Measurements from ENCODE around the gene JMJD7. TPM values are rescaled to one million over a fixed set of nuclear protein-coding genes. Genes with fewer than 3 reads are reported as not detected.
A peak's percentile ranks its signal among the peaks of the same experiment; 100 is the strongest.

Gene JMJD7
- total and polyA plus RNA-seq, 10 donors, result 3.2 to 20.1 (median 10.7) TPM

DNA sequence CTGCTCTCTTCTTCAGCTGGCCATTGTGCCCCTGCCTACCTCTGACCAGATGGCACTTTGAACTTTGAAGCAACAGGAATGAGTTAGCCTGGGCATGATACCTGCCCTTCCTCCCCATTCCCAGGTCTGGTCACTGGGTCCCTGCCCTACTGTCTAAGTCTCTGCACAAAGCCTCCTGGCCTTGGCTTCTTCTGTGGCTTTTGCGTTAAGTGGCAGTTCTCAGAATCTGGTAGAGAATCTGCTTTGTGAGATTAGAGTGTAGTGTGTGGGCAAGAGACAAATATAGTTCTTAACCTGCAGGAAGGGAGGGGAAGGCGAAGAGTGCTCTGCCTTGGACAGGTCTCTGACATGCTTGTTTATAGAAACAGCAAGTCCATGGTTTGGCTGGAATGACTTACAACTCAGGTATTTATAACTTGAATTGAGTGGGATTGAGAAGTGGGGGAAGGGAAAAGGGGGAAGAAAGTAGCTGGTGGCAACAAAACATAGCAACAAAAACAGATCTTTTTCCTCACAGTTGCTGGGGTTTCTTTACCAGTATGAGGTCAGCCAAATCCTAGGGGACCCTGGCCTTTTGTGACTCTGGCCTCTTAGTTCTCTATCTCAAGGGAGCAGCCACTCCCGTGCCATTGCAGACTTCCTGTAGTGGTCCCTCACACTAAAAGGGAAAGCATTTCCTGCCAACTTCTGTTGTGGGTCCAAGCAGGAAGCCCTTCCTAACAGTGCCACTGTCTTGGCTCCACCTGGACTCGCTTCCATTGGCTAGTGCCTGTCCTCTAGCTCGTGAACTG, 36.9 kb upstream of the JMJD7 start:
- intact Hi-C loops (cut with DNase I; ENCODE audit: low total_unique reads), result no loop called here
- Histone ChIP-seq H3K4me3 (no peak overlapping the region), H3K36me3 (no peaks in the 10 kb centered on the region), H3K9me3 (no peaks in the 10 kb centered on the region), H3K4me1 (peaks cover 18 to 72% (median 55%) of the 10 kb centered on the region in 6 donors), H3K27me3 (replicated peaks in 1 of 7) (no peaks in the 10 kb centered on the region), H3K27ac (peak overlapping the region in 7 of 8 donors; percentile 39 to 77 (median 56))
- TF ChIP-seq, protein P1, sequence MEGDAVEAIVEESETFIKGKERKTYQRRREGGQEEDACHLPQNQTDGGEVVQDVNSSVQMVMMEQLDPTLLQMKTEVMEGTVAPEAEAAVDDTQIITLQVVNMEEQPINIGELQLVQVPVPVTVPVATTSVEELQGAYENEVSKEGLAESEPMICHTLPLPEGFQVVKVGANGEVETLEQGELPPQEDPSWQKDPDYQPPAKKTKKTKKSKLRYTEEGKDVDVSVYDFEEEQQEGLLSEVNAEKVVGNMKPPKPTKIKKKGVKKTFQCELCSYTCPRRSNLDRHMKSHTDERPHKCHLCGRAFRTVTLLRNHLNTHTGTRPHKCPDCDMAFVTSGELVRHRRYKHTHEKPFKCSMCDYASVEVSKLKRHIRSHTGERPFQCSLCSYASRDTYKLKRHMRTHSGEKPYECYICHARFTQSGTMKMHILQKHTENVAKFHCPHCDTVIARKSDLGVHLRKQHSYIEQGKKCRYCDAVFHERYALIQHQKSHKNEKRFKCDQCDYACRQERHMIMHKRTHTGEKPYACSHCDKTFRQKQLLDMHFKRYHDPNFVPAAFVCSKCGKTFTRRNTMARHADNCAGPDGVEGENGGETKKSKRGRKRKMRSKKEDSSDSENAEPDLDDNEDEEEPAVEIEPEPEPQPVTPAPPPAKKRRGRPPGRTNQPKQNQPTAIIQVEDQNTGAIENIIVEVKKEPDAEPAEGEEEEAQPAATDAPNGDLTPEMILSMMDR (IDR thresholded peaks at IDR 0.05 in 8 of 11, conservative IDR thresholded peaks at IDR 0.05 in 3 of 11), result no peak
- peak in 2 of 3 donors; percentile 56 to 84 for TF ChIP-seq POLR2AphosphoS5 (IDR thresholded peaks at IDR 0.05)
- WGBS, 5 donors, result 22 to 36% (median 34%) methylated on average over 4 to 5 of the region's 5 CpGs
- no peak for DNase-seq

DNA sequence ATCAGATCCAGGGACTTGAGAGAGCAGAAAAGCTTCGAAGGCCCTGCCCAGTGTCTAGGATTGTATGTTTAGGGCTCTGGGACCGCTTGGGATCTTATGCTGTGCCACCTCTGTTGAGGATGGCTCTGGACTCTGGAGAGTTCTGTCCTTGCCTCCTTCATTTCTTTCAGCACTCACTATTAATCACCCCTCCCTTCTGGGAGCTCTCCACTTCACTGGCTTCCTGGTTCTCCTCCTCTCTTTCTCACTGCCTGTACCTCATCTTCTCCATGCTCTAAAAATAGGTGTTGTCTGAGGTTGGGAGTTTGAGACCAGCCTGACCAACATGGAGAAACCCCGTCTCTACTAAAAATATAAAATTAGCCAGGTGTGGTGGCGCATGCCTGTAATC, 36.4 kb upstream of the JMJD7 start:
- 72 to 85% (median 79%) methylated on average over 4 of the region's 4 CpGs for WGBS, 5 donors
- Histone ChIP-seq H3K36me3 (no peaks in the 10 kb centered on the region), H3K9me3 (no peaks in the 10 kb centered on the region), H3K4me1 (peaks cover 22 to 77% (median 61%) of the 10 kb centered on the region in 6 donors), H3K4me3 (no peak overlapping the region), H3K27ac (peak overlapping the region in 7 of 8 donors; percentile 39 to 77 (median 56)), H3K27me3 (replicated peaks in 1 of 7) (no peaks in the 10 kb centered on the region)
- TF ChIP-seq POLR2AphosphoS5 (IDR thresholded peaks at IDR 0.05) (no peak), POLR2A (IDR thresholded peaks at IDR 0.05) (no peak)
- TF ChIP-seq, protein P1 (IDR thresholded peaks at IDR 0.05 in 8 of 11, conservative IDR thresholded peaks at IDR 0.05 in 3 of 11), result no peak
- intact Hi-C loops (cut with DNase I; ENCODE audit: low total_unique reads), result no loop called here
- no peak for DNase-seq

DNA sequence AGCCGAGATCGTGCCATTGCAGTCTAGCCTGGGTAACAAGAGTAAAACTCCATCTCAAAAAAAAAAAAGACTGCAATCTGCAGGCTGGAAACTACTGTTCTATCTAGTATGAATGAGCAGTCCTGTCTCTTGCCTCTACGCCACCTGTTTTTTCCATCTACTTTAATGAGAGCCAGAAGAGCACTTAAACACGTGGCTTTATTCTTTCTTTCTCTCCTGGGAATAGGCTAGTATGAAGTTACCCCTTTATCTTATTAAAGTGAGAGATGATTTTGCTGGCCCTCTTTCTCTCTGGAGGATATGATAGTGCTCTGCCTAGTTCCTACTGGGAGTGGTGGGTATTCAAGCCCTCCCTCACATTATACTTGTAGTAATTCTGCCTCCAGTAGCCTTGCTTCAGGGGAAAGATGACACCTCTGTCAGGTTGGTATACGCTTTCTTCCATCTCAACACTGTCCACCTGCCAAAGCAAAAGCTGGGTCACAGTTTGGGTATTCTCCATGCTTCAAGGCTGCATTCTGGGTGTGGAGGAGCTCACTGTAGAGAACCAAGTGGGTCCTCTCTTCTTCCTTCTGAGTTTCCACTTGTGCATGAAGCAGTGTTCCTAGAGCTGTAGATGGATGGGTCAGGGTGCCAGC, 35.8 kb upstream of the JMJD7 start:
- Histone ChIP-seq H3K4me1 (peaks cover 24 to 79% (median 63%) of the 10 kb centered on the region in 6 donors), H3K36me3 (no peaks in the 10 kb centered on the region), H3K9me3 (no peaks in the 10 kb centered on the region), H3K27me3 (replicated peaks in 1 of 7) (no peaks in the 10 kb centered on the region), H3K27ac (peak overlapping the region in 5 of 8 donors; percentile 39 to 77 (median 68)), H3K4me3 (no peak overlapping the region)
- TF ChIP-seq, protein P1 (IDR thresholded peaks at IDR 0.05 in 8 of 11, conservative IDR thresholded peaks at IDR 0.05 in 3 of 11), result no peak
- TF ChIP-seq POLR2AphosphoS5 (IDR thresholded peaks at IDR 0.05) (no peak), POLR2A (IDR thresholded peaks at IDR 0.05) (no peak)
- WGBS, 5 donors, result 72 to 88% (median 85%) methylated on average over 5 of the region's 5 CpGs
- no peak for DNase-seq
- intact Hi-C loops (cut with DNase I; ENCODE audit: low total_unique reads), result no loop called here

DNA sequence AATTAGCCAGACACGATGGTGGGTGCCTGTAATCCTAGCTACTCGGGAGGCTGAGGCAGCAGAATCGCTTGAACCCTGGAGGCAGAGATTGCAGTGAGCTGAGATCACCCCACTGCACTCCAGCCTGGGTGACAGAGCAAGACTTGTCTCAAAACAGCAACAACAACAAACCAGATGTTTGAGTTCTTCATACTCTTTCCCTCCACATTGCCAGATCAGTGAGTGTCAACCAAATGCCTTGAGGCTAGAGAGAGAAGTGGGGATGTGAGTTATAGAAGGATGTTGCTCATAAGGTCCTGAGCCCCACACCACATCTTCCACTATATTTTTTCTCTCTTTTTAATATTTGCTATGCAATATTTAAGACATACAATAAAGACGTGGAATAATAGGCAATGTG, 33.8 kb upstream of the JMJD7 start:
- Histone ChIP-seq H3K36me3 (no peaks in the 10 kb centered on the region), H3K4me1 (peaks cover 24 to 66% (median 49%) of the 10 kb centered on the region in 6 donors), H3K27me3 (replicated peaks in 1 of 7) (no peaks in the 10 kb centered on the region), H3K4me3 (no peak overlapping the region), H3K27ac (peak overlapping the region in 1 of 8 donors; percentile 67), H3K9me3 (no peaks in the 10 kb centered on the region)
- 90 to 96% (median 93%) methylated on average over 4 of the region's 4 CpGs for WGBS, 5 donors
- TF ChIP-seq POLR2A (IDR thresholded peaks at IDR 0.05), result no peak
- TF ChIP-seq POLR2AphosphoS5 (IDR thresholded peaks at IDR 0.05), result no peak
- TF ChIP-seq, protein P1 (IDR thresholded peaks at IDR 0.05 in 8 of 11, conservative IDR thresholded peaks at IDR 0.05 in 3 of 11), result no peak
- DNase-seq, result no peak
- intact Hi-C loops (cut with DNase I; ENCODE audit: low total_unique reads), result no loop called here
